GM12878 (cell line): Measurements from ENCODE around the gene SOWAHB. TPM values are rescaled to one million over a fixed set of nuclear protein-coding genes. Genes with fewer than 3 reads are reported as not detected.

Experiments used
- ATAC-seq: fragments of 200-7000 bp; cut with Tn5 transposase; 3 replicates; pipeline ENCODE4 v1.9.1; 2020; ENCODE audit warnings: mild to moderate bottlenecking, moderate library complexity
- BruUV-seq: library from RNA; stranded (reverse); fragments of 400-500 nt; replicated peaks from 2 replicates; lab custom pipeline; 2021; lab: Mats Ljungman, UMichigan
- CTCF ChIA-PET: fragments of 300-600 bp; sonication (Branson Sonifier 250); formaldehyde crosslinking; extraction: SDS; loops from one replicate; lab custom pipeline; 2021; ENCODE audit warnings: inconsistent platforms; lab: Yijun Ruan, JAX
- POLR2A ChIA-PET: fragments of 350-600 bp; formaldehyde crosslinking; extraction: SDS; loops from one replicate; lab custom pipeline; 2021; ENCODE audit warnings: inconsistent platforms; lab: Charles Lee
- RAD21 ChIA-PET: fragments of 300-600 bp; sonication (Branson Sonifier 250); formaldehyde crosslinking; loops from one replicate; lab custom pipeline; 2023; ENCODE audit warnings: antibody characterized with exemption; ENCODE audit not compliant: unreplicated experiment; lab: Charles Lee
- SMC1A ChIA-PET: fragments of 300-600 bp; sonication (Branson Sonifier 250); formaldehyde crosslinking; loops from one replicate; lab custom pipeline; 2023; ENCODE audit not compliant: unreplicated experiment, uncharacterized antibody; lab: Charles Lee
- DNase-seq: peaks from one replicate; pipeline ENCODE4 v3.0.0-alpha.2; 2011; ENCODE audit warnings: low read depth, low spot score
- FAIRE-seq: peaks from 3 replicates; lab custom pipeline; 2011; peaks lifted over from hg19 to GRCh38; lab: Jason Lieb, UNC
- H2AFZ ChIP-seq: 2 replicates; pipeline ENCODE4 v1.6.0; 2011; ENCODE audit warnings: low read depth, low read length, control low read depth; ENCODE audit not compliant: control insufficient read depth
- H3K27ac ChIP-seq: 2 replicates; pipeline ENCODE4 v1.5.1; 2011; ENCODE audit warnings: control low read depth; ENCODE audit not compliant: control insufficient read depth, insufficient read depth
- H3K27me3 ChIP-seq, 2 experiments: replicated peaks in 1 of 2; 2 replicates each; pipeline versions ENCODE4 v1.6.0 to v1.6.1; 2011; ENCODE audit warnings: low read length in 1 of 2; ENCODE audit not compliant: control insufficient read depth in 2 of 2, insufficient read depth in 2 of 2
- H3K36me3 ChIP-seq, 2 experiments: 2 replicates each; pipeline ENCODE4 v1.5.1; 2011; ENCODE audit warnings: low read length in 1 of 2; ENCODE audit not compliant: control insufficient read depth in 2 of 2, insufficient read depth in 2 of 2
- H3K4me1 ChIP-seq: 2 replicates; pipeline ENCODE4 v1.6.1; 2011; ENCODE audit warnings: mild to moderate bottlenecking, low read length, moderate library complexity, mixed read lengths; ENCODE audit not compliant: control insufficient read depth, insufficient read depth
- H3K4me2 ChIP-seq: 2 replicates; pipeline ENCODE4 v1.6.0; 2011; ENCODE audit warnings: control low read depth; ENCODE audit not compliant: control insufficient read depth, insufficient read depth
- H3K4me3 ChIP-seq: fragments of 200-600 bp; sonication (generic); 2 replicates; pipeline ENCODE4 v1.5.1; 2016
- H3K79me2 ChIP-seq: 2 replicates; pipeline ENCODE4 v1.6.0; 2011; ENCODE audit warnings: low read length; ENCODE audit not compliant: control insufficient read depth, insufficient read depth
- H3K9ac ChIP-seq: 2 replicates; pipeline ENCODE4 v1.8.0; 2011; ENCODE audit warnings: low read length, control low read depth, mixed read lengths; ENCODE audit not compliant: control insufficient read depth, insufficient read depth
- H3K9me3 ChIP-seq: replicated peaks from 3 replicates; pipeline ENCODE4 v1.5.1; 2011; ENCODE audit warnings: mild to moderate bottlenecking, low read length; ENCODE audit not compliant: control insufficient read depth, insufficient read depth
- H4K20me1 ChIP-seq: 2 replicates; pipeline ENCODE4 v1.6.0; 2011; ENCODE audit not compliant: control insufficient read depth, insufficient read depth
- CREB1 ChIP-seq: IDR thresholded peaks from 2 replicates; pipeline ENCODE4 v1.6.1; 2012; ENCODE audit warnings: low read depth, mild to moderate bottlenecking, inconsistent platforms
- EP300 ChIP-seq, 2 experiments: fragments of 150-350 bp in 1 of 2; IDR thresholded peaks; 2 replicates each; pipeline ENCODE4 v1.6.1; 2011 to 2012; ENCODE audit warnings: low read depth in 2 of 2, low read length in 2 of 2, borderline replicate concordance in 1 of 2, improper control_type of control experiment in 1 of 2, inconsistent platforms in 1 of 2; ENCODE audit not compliant: control insufficient read depth in 1 of 2
- ESRRA ChIP-seq: IDR thresholded peaks from 2 replicates; pipeline ENCODE4 v1.6.1; 2012; ENCODE audit warnings: mild to moderate bottlenecking, low read length, improper control_type of control experiment
- HCFC1 ChIP-seq: fragments of 150-350 bp; IDR thresholded peaks from 2 replicates; pipeline ENCODE4 v1.6.1; 2014; ENCODE audit warnings: low read length
- HDGF ChIP-seq: fragments of 450-650 bp; IDR thresholded peaks from 2 replicates; pipeline ENCODE4 v1.6.1; 2016; ENCODE audit warnings: antibody characterized with exemption
- KAT2A ChIP-seq: conservative IDR thresholded peaks from 2 replicates; pipeline ENCODE4 v1.6.1; 2011; ENCODE audit warnings: low read depth, low read length; ENCODE audit not compliant: control insufficient read depth
- KLF5 ChIP-seq: fragments of 450-650 bp; IDR thresholded peaks from 2 replicates; pipeline ENCODE4 v1.6.1; 2014; ENCODE audit warnings: mild to moderate bottlenecking; ENCODE audit not compliant: partially characterized antibody
- MTA3 ChIP-seq: IDR thresholded peaks from 2 replicates; pipeline ENCODE4 v1.6.1; 2012; ENCODE audit warnings: low read length, inconsistent platforms, borderline replicate concordance
- POLR2AphosphoS5 ChIP-seq: IDR thresholded peaks from 2 replicates; pipeline ENCODE4 v1.6.1; 2011; ENCODE audit warnings: mild to moderate bottlenecking, low read length, inconsistent platforms
- POU2F2 ChIP-seq: IDR thresholded peaks from 3 replicates; pipeline ENCODE4 v1.6.1; 2011; ENCODE audit warnings: low read depth, mild to moderate bottlenecking, low read length, borderline replicate concordance
- RAD51 ChIP-seq: fragments of 450-650 bp; IDR thresholded peaks from 2 replicates; pipeline ENCODE4 v1.6.1; 2016; ENCODE audit warnings: moderate library complexity, mild to moderate bottlenecking, inconsistent platforms
- RUNX3 ChIP-seq: IDR thresholded peaks from 2 replicates; pipeline ENCODE4 v1.6.1; 2012; ENCODE audit warnings: low read length, inconsistent platforms
- SMC3 ChIP-seq: IDR thresholded peaks from 2 replicates; pipeline ENCODE4 v1.6.1; 2011; ENCODE audit warnings: low read length, improper control_type of control experiment, borderline replicate concordance
- SP1 ChIP-seq: IDR thresholded peaks from one replicate; pipeline ENCODE4 v1.6.1; 2011; ENCODE audit warnings: low read depth, low read length
- SPI1 ChIP-seq: IDR thresholded peaks from 2 replicates; pipeline ENCODE4 v1.6.1; 2011; ENCODE audit warnings: low read depth, mild to moderate bottlenecking, low read length, moderate library complexity, borderline replicate concordance; ENCODE audit not compliant: insufficient read depth
- WGBS: methylation state at CpG from one replicate; pipeline ENCODE4 v1.1.6; 2016; ENCODE audit warnings: low lambda C conversion rate; ENCODE audit not compliant: insufficient replicate concordance, insufficient coverage; ENCODE audit errors: missing lambda C conversion rate; 5-methylcytosine and 5-hydroxymethylcytosine counted together
- in situ Hi-C: fragments of 300-500 bp; cut with MboI; formaldehyde crosslinking; loops from 9 replicates; pipeline ENCODE4 v1.14.3; 2018; ENCODE audit warnings: mixed read lengths
- intact Hi-C: fragments of 100-400 bp; cut with micrococcal nuclease; formaldehyde crosslinking; loops from one replicate; pipeline ENCODE4 v1.14.2; 2022; ENCODE audit not compliant: unreplicated experiment
- polyA plus RNA-seq, 11 experiments: library from polyadenylated mRNA; depleted of rRNA in 4 of 11; unstranded in 6 of 11; stranded (reverse) in 5 of 11; fragments of >200 nt; fragmentation: Nextera tagmentation in 4 of 11; fragmentation: Illumina TruSeq in 1 of 11; extraction: Ambion mirVana in 4 of 11; extraction: Trizol in 1 of 11; gene quantifications; 1 replicate in 1 of 11; 2 replicates in 10 of 11; pipeline versions ENCODE4 v1.2.1 to v1.2.3, GENCODE V29; 2011 to 2016; ENCODE audit warnings: inconsistent platforms in 2 of 11, missing spikeins in 2 of 11, low read depth in 1 of 11
- total RNA-seq, 4 experiments: library from RNA; depleted of rRNA in 3 of 4; stranded (reverse); fragments of >200 nt in 3 of 4; fragmentation: Illumina TruSeq in 1 of 4; extraction: Trizol in 1 of 4; gene quantifications; 2 replicates each; pipeline versions ENCODE4 v1.2.1 to v1.2.3, GENCODE V29; 2013 to 2021
- TF ChIP-seq, protein P1 (sequence below): fragments of 150-350 bp; IDR thresholded peaks from 2 replicates; pipeline ENCODE4 v1.6.1; 2016; ENCODE audit warnings: low read depth, low read length

The SOWAHB gene
- total and polyA plus RNA-seq, 10 of the 15 experiments (the other 5 are each of a cell fraction or from before 2014, with no cell fraction given), result 0.01 to 0.13 (median 0.05) TPM; not detected in 4

GRCh38 chr4:76909711-76910110 lies 11.8 kb upstream of the SOWAHB start:
- intact Hi-C loops, result no loop called here

More at GRCh38 chr4:76909711-76910110, 11.8 kb upstream of the SOWAHB start:
- 100% methylated on average over 1 of the region's 1 CpG for WGBS
- Histone ChIP-seq H3K9me3 (no peaks in the 10 kb centered on the region; the same call in 2 of the 3 replicates), H3K4me1 (no peaks in the 10 kb centered on the region), H2AFZ (no peak overlapping the region), H4K20me1 (no peaks in the 10 kb centered on the region), H3K4me2 (no peak overlapping the region), H3K79me2 (no peaks in the 10 kb centered on the region), H3K27me3 (no peaks in the 10 kb centered on the region; a peak in 1 of 4 replicates), H3K36me3 (no peaks in the 10 kb centered on the region), H3K27ac (no peak overlapping the region), H3K4me3 (no peak overlapping the region), H3K9ac (no peak overlapping the region)
- ATAC-seq, result no peak
- in situ Hi-C loops, result no loop called here
- BruUV-seq, result no TSS peak
- POLR2A ChIA-PET, result no interaction called here
- no peak for DNase-seq
- SMC1A ChIA-PET, result interaction anchor here (1.1 kb wide), 1 partner anchor 135 kb away, joined by 3 read pairs; no protein-coding TSS in a partner anchor
- no peak for TF ChIP-seq MTA3
- no peak for TF ChIP-seq CREB1
- TF ChIP-seq RAD51, result no peak
- TF ChIP-seq KAT2A, result no peak
- TF ChIP-seq HDGF, result no peak
- TF ChIP-seq EP300 (IDR thresholded peaks at IDR 0.05; ENCODE audit: borderline replicate concordance in 1 of 2, control insufficient read depth in 1 of 2, low read depth in 2 of 2, low read length in 2 of 2), result no peak
- TF ChIP-seq HCFC1, result no peak
- no peak for TF ChIP-seq RUNX3
- TF ChIP-seq POLR2AphosphoS5, result no peak
- no peak for TF ChIP-seq ESRRA
- TF ChIP-seq SMC3, result no peak
- no peak for TF ChIP-seq SP1
- no peak for TF ChIP-seq KLF5
- no peak for TF ChIP-seq POU2F2
- no peak for TF ChIP-seq SPI1
- TF ChIP-seq, protein P1, sequence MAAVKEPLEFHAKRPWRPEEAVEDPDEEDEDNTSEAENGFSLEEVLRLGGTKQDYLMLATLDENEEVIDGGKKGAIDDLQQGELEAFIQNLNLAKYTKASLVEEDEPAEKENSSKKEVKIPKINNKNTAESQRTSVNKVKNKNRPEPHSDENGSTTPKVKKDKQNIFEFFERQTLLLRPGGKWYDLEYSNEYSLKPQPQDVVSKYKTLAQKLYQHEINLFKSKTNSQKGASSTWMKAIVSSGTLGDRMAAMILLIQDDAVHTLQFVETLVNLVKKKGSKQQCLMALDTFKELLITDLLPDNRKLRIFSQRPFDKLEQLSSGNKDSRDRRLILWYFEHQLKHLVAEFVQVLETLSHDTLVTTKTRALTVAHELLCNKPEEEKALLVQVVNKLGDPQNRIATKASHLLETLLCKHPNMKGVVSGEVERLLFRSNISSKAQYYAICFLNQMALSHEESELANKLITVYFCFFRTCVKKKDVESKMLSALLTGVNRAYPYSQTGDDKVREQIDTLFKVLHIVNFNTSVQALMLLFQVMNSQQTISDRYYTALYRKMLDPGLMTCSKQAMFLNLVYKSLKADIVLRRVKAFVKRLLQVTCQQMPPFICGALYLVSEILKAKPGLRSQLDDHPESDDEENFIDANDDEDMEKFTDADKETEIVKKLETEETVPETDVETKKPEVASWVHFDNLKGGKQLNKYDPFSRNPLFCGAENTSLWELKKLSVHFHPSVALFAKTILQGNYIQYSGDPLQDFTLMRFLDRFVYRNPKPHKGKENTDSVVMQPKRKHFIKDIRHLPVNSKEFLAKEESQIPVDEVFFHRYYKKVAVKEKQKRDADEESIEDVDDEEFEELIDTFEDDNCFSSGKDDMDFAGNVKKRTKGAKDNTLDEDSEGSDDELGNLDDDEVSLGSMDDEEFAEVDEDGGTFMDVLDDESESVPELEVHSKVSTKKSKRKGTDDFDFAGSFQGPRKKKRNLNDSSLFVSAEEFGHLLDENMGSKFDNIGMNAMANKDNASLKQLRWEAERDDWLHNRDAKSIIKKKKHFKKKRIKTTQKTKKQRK, result no peak
- RAD21 ChIA-PET, result no interaction called here
- FAIRE-seq, result no peak
- CTCF ChIA-PET, result interaction anchor here (0.6 kb wide), 1 partner anchor 1515 kb away, joined by 5 read pairs; no protein-coding TSS in a partner anchor
